Neural progenitor cell (in vitro differentiated cells): ENCODE results near the gene SLC44A5.

Source experiments
- CTCF ChIP-seq: fragments of 200-600 bp; sonication (generic); IDR thresholded peaks from 2 replicates; pipeline ENCODE4 v1.5.1; 2017; ENCODE audit warnings: antibody characterized with exemption, mild to moderate bottlenecking
- EZH2 ChIP-seq: fragments of 200-600 bp; sonication (generic); IDR thresholded peaks from 2 replicates; pipeline ENCODE4 v1.6.1; 2017; ENCODE audit warnings: antibody characterized with exemption, mild to moderate bottlenecking, moderate library complexity
- EZH2phosphoT487 ChIP-seq: fragments of 200-600 bp; sonication (generic); IDR thresholded peaks from 2 replicates; pipeline ENCODE4 v1.6.1; 2017; ENCODE audit warnings: antibody characterized with exemption

GRCh38 chr1:75198163-75198562, 412.8 kb downstream of the SLC44A5 start:
- TF ChIP-seq CTCF (no peak), EZH2 (no peak), EZH2phosphoT487 (no peak)
